Measurements from ENCODE around the gene ORM2. TPM values are rescaled to one million over a fixed set of nuclear protein-coding genes. Genes with fewer than 3 reads are reported as not detected.

ORM2 gene
- total and polyA plus RNA-seq, 2 of the 13 experiments (the other 11 are each of a cell fraction or from before 2014, with no cell fraction given): 565 to 824 TPM

- TF ChIP-seq ZNF280D (CRISPR knock-in tag; IDR thresholded peaks at IDR 0.05): peak; percentile 89; the same call in 1 of the 2 replicates
- no peak for TF ChIP-seq CHD4 (IDR thresholded peaks at IDR 0.05; ENCODE audit: borderline replicate concordance, low read length)
- 0 out of 2 replicates have a peak, but pooled peaks have one; percentile 46 for TF ChIP-seq ZMYM2 (CRISPR knock-in tag; IDR thresholded peaks at IDR 0.05)
- TF ChIP-seq ZNF580 (CRISPR knock-in tag; IDR thresholded peaks at IDR 0.05; ENCODE audit: borderline replicate concordance, low read depth): no peak
- no peak for TF ChIP-seq ZNF367 (CRISPR knock-in tag; IDR thresholded peaks at IDR 0.05; ENCODE audit: borderline replicate concordance)
- no peak for TF ChIP-seq CREB1 (IDR thresholded peaks at IDR 0.05)
- TF ChIP-seq CREB1 (CRISPR knock-in tag; IDR thresholded peaks at IDR 0.05): no peak
- no peak for TF ChIP-seq HMGA1 (CRISPR knock-in tag; conservative IDR thresholded peaks at IDR 0.05)
- intact Hi-C loops (cut with micrococcal nuclease; ENCODE audit: unreplicated experiment) (loop anchor here (5.0 kb wide), 1 partner anchor 137 kb away; the partner anchor contains the start of gene COL27A1), in situ Hi-C loops (cut with HindIII; ENCODE audit: extremely low pct_ligation_motif_present, low pct_unique_long_range_greater_than_20kb) (loop anchor here (5.0 kb wide), 3 partner anchors 137 to 487 kb away; partner anchors contain the start of genes COL27A1 and KIF12)
- Histone ChIP-seq H3K79me2 (ENCODE audit: insufficient read depth, low read length) (no peaks in the 10 kb centered on the region), H2AFZ (ENCODE audit: low read length) (no peak overlapping the region), H3K4me2 (ENCODE audit: low read depth, low read length) (no peak overlapping the region), H3K27ac (ENCODE audit: extremely low read length, insufficient read depth, low read length) (no peak overlapping the region), H3K9me3 (ENCODE audit: low read length) (peaks cover 10% of the 10 kb centered on the region), H4K20me1 (ENCODE audit: insufficient read depth, low read length) (no peaks in the 10 kb centered on the region), H3K36me3 (replicated peaks in 1 of 2; ENCODE audit: control insufficient read depth in 1 of 2, insufficient read depth in 2 of 2, low read length in 2 of 2) (peaks cover 24 to 84% of the 10 kb centered on the region in 2 experiments), H3K27me3 (ENCODE audit: control insufficient read depth in 1 of 2, insufficient read depth in 2 of 2, low read length in 2 of 2) (no peaks in the 10 kb centered on the region), H3K4me3 (replicated peaks in 1 of 3; ENCODE audit: insufficient read depth in 1 of 3, low read depth in 2 of 3, low read length in 3 of 3) (no peak overlapping the region), H3K4me1 (ENCODE audit: insufficient read depth, low read length) (no peaks in the 10 kb centered on the region), H3K9ac (ENCODE audit: insufficient read depth, low read depth, low read length) (no peak overlapping the region)
- CTCF ChIA-PET (ENCODE audit: low intra/inter-chr PET ratio, low total read pairs): no interaction called here
- FAIRE-seq (no peak), DNase-seq (ENCODE audit: low spot score) (no peak), ATAC-seq (no peak)
- no TSS peak for BruUV-seq (replicated peaks)
- POLR2A ChIA-PET: no interaction called here
These were observed 35.0 kb upstream of the ORM2 start for GRCh38 chr9:114294664-114295063.

Measured in HepG2 (cell line).